NCI-H2196 treated with DMSO at 0.1 percent for 48 hours (cell line): ENCODE measurements around the gene PLIN1.

Source experiments
- DNase-seq: peaks from one replicate; lab custom pipeline; 2025; ENCODE audit not compliant: unreplicated experiment; lab: John Stamatoyannopoulos, UW

Gene PLIN1

DNA sequence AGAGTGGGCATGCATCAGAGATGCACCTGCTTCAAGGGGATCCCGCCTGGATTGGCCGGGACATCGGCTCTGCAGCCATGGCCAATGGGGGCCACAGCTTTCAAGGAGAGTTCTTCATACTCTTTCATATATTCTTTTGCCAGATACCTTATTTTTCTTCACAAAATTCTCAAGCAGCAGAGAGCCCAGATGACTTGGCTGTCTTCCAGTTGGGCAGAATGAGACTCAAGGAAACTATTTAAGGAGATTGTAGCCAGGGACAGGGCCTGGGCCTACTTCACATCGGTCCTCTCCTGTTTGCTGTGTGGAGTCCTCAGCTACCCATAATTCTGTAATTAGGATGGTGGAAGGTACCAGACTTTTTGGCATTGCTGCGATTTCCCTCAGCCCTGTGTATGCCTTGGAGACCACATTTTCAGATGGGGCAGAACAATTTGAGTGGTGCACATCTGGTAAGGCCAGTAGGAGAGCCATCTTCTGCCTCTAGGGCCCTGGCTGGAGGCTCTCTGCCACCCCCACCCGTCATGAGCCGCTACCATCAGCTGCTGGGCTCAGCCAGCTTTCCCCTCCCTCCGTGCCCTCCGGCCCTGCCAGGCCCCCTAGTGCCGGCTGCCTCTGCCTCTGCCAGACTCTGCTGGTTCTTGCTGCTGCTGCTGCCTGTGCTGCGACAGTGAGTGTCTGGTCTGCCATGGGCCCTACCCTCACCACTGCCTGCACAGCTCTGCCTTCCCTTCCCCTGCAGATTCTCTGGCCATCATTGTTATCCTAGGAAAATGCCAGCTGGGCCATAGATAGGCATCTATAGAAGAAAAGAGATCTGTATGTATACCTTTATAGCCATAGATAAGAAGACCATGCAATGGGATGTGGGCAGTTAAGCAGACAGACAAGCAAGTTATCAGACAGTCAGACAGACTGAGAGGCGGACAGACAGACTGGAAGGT is 6.7 kb downstream of the PLIN1 start:
- no peak for DNase-seq

DNA sequence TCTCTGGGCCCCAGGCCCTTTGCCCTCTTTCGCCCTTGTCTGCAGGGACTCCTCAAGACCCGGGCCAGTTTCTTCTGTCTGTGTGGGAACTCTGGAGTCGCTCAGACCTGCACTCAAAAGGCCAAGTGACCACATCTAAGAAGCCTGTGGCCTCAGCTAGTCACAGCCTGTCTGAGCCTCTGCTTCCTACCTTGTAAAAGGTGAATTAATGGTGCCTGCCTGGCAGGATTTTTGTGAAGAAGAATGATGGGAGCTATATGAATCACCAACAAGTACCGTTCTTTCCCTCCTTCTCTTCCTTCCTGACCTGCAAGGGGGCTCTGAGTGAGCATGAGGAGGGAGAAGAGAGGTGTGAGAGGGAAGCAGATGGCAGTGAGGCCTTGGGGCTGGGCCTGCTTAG is 7.5 kb downstream of the PLIN1 start:
- no peak for DNase-seq

DNA sequence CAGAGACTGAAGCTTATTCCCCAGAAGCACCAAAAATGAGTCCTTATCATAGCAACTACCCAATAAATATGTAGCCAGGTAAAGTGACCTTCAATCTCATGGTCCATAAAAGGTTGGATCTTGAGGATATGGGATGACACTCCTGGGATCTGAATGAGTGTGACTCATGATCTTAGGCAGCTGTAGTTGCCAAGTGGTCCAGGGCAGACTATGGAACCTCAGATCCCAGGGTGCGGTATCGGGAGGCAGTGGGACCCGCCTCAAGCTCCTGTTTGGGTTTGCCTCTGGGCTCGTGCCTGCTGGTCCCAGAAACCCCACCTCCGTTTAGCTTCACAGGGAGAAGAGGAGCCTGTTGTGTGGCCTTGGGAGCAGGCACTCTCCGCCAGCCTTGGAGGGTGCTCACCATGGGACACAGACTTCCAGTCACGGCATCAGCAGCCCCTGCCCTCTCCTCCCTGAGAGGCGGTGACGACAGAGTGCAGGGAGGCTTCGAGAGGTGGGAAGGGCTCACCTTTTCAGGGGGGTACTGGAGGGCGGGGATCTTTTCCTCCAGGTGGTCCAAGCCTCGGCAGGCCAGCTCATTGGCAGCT is 8.1 kb downstream of the PLIN1 start:
- no peak for DNase-seq

DNA sequence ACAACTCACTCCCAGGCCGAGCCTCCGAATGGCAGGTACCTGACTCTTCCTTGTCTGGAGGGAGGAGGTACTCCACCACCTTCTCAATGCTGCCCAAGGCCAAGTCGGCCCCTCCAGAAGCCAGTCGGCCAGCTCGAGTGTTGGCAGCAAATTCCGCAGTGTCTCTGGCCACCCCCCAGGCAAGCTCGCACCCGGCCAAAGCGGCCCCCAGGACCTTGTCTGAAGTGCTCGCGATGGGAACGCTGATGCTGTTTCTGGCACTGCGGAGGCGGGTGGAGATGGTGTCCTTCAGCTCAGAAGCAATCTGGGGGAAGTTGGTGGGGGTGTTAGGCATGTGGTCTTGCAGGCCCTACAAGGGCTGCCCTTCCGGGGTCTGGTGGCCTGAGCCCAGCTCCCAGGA is 9.2 kb downstream of the PLIN1 start:
- no peak for DNase-seq

DNA sequence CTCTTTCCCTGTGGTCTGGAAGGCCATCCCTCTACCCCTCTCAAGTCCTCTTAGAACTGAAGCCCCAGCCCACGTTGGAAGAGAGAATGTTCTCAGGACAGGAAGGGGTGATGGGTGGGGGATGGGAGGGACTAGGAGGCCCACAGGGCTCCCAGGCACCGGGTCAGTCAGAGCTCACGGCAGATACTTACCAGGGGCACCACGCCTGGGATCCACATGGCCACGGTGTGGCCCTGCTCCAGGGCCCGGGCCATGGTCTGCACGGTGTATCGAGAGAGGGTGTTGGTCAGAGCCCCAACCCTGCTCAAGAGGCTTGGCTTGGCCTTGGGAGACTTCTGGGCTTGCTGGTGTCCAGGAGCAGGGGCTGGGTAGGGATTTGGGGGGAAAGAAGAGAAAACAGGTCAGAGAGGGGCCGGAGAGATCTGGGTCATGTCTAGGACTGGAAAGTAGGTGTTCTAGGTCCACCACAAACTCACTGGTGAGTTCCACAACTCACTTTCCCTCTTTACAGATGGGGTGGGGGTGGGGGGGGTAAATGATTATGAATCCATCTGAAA is 9.8 kb downstream of the PLIN1 start:
- no peak for DNase-seq

DNA sequence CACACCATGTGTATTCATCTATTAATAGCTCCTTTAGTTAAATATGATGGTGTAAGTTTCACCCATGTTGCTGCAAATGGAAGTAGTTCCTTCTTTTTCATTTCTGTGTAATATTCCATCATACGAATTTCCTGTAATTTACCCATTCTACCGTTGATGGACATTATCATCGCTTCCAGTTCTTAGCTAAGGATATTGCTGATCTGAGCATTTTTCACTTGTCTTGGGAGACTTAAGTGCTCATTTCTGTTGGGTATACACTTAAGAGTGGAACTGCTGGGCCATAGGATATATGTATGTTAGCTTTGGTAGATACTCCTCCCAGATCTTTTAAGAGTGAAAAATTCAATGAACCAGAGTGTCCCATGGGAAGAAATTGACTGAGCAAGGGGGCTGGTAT is 11.0 kb downstream of the PLIN1 start:
- DNase-seq, result no peak

DNA sequence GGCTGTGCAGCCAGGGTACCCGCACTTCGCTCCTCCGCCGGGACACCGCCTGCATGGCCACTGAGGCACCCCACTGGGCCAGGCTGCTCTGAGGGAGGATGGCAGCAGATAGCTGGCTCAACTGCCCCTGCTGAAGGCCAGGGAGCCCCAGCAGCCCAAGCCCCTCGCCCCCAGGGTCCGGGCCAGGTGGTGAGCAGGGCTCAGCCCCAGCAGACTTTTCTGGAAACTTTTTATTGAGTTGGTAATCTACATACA is 11.5 kb downstream of the PLIN1 start:
- no peak for DNase-seq

DNA sequence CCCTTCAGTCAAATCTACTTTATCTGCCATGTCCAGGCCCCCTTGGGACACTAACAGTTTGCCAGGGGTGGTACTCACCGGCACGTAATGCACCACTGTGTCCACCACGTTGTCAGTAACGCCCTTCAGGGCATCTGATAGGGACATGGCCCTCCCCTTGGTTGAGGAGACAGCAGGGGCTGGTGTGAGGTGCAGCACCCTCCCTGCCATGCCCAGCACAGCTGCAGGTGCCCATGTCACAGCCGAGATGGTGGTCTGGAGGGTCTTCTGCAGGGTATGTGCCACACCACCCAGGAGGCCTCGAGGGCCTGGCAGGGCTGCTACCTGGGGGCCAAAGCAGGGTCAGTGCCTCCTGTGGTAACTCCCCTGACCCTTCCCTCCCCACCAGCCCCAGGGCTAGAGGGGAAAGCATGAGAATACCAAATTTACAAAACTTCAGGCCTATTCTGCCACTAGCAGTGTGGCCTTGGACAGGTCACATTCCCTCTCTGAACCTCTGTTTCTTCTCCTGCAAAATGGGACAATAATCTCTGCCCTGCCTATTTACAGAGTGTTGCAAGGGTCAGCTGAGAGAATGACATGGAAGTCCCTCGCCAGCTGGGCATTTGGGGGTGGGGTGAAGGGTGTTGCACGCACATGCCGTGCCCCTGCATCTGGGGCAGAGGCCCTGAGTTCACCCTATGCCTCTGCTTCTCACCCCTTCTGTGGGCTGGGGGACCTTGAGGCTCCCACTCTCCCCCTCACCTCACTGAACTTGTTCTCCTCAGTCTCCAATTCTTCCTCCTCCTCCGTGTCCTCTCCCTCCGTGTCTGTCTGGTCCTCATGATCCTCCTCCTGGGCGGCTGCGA is 12.1 kb downstream of the PLIN1 start:
- DNase-seq, result no peak

DNA sequence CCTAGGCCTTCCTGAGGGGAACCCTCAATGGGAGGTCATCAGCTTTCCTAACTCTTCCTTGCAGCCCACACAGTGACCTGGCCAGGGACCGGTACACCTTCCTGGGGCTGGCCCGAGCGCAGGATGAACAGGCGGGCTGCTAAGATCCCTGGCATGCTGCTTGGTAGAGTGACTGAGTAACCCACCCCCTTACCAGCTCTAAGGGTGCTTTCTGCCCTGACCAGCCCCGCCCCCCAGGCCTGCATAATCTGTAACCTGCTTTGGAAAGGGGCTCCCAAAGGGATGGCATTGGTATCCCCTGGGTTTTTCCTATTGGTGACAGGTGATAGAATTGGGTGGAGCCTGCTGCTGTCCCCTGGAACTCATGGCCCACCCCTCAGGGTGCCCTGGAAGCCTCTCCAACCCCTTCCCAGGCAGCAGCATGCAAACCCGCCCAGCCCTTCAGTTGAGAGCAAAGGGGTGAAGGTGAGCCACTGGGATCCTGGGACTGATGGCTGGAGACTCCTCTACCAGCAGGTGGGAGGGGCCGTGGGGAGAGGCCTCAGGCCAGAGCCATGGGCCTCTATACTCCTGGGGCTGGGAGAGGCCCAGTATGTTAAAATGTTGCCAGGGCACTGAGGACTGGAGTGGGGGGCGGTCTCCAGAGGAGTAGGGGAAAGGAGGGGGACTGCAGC is 12.8 kb downstream of the PLIN1 start:
- no peak for DNase-seq

DNA sequence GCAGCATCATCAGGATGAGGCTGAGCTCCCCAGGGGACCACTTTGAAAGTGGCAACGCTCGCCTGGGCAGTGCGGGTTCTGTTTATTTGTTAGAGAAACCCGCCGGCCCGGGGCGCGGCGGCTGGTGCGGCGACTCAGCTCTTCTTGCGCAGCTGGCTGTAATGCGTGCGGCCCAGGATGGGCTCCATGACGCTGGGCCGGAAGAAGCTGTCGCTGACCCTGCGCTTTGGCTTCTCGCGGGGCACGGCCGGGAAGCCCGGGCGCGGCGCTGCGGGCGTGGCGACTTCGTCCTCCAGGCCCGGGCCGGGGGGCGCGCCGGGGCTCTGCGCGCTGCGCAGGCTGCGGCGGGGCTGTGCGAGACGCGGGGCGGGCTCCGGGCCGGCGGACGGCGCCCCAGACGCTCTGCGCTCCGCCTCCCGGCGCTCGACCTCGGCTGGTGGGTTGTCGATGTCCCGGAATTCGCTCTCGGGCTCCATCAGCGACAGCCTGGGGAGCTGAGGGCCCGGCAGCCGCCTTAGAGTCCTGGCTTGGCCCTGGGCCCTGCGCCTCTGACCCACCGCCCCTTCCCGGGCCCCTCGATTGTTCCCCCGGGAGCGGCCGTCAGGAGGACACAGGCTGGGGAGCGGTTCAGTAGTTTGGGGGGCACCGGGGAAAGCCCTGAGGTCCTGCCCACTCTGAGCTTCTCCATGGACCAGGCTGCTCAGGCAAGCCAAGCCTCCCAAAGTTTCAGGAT is 13.6 kb downstream of the PLIN1 start:
- DNase-seq, result no peak

DNA sequence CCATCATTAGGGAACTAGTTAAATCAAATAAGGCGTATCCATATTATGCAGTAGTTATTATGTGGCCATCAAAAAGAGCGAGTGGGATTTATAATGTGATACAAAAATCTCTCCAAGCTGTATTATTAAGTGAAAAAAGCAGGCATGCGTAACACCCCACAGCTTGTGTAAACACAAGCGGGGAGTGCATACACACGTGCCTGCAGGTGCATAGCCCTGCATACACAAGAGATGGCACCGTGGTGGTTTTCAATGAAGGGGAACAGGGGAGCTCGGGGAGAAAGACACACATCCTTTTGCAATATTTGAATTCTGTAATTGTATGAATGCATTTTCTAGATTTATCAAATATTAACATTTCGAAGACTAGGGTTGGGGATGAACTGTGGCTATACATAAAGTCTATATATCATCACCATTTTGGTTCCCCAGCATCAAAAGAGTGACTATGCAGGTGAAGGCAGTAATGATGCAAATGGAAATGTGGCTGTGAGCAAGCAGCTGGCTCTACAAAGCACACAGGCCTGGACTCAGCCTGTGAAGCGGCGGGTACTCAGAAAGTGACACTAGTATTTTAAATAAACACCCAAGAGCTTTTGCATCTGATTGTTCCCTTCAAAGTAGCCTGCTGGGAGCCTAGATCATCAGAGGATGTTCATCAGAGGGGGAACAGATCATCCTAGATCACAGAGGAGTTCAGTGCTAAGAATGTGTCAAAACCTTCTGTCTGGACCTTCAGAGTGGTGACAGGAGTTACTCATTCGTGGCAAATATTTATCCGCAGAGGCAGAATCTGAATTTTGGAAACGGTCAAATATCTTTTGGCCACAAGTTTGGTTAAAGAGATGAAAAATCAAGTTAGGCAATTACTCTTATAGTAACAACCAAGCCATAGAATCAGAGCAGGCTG is 14.5 kb downstream of the PLIN1 start:
- DNase-seq, result no peak

DNA sequence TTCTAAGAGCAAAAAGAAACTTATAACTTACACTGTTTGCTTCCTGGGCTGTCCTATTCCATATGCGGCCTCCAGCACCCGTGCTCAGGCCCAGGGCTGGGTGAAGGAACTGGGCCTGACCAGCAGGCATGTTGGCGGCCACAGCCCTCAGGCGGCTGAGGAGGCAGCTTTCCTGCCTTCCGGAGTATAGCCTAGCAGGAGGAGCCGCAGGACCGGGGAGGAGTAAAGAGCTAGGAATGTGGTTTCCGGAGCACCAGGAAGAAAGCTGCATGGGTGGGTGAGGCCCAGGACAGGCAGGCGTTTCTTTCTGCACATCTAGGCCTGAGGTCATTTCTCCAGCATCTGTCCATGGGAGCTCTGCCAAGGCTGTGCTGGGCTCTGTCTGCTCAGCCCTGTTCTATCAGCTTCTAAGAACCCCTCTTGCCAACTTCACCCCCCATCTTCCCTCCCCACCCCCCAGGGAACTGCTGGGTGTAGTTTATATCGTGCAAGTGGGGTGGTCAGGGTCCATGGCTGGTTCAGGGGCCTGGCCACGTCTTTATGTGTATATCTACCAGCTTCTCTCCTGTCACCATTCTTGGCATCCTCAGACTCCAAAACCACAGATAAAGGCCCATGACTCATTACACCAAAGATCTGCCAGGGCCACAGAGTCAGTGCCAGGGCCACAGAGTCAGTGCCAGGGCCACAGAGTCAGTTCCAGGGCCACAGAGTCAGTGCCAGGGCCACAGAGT is 16.1 kb downstream of the PLIN1 start:
- DNase-seq, result no peak

DNA sequence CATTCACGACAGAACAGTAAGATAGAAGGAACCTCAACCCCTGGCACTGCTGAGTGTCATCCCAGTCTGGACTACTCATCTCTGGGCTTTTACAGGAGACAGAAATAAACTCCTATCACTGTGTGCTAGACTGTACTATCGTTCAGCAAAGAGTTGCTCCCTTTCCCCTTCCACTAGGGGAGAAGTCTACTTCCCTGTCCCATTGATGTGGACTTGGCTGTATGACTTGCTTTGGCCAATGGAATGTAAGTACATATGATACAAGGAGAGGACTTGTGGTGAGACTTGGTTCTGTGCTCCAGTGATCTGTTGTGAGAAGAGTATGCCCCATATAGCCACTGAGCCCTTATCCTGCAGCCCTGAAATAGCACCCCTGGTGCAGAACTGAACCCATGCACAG is 18.6 kb downstream of the PLIN1 start:
- DNase-seq, result no peak

DNA sequence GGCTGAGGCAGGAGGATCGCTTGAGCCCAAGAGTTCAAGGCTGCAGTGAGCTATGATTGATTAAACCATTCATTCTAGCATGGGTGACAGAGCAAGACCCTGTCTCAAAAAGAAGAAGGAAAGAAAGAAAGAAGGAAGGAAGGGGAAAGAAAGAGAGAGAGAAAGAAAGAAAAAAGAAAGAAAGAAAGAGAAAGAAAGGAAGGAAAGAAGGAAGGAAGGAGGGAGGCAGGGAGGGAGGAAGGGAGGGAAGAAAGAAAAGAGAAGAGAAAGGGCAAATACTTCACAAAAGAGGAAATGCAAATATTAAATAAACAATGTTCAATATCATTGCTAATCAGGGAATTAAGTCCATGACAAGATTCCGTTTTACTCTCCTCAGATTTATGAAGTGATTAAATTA is 19.9 kb downstream of the PLIN1 start:
- no peak for DNase-seq

DNA sequence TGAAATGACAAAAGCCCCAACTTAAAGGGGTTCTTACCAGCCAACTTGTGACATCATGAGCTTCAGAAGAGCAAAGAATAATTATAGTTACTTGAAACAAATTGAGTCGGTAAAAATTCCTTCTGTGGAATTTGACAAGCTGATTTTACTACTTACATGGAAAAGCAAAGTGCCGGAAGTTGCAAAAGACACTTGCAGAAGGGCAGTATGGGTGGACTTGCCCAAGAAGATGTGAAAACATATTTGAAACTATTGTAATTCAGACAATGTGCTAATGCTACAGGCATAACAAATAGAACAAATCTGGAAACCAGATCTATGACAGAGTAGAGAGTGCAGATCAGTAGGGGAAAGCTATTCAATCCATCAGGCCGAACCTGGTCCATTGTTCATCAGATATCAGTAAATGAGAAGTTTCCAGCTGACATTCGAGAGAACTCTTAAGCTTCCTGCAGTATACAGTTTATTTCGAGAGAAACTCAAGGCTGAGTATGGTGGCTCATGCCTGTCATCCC is 21.4 kb downstream of the PLIN1 start:
- no peak for DNase-seq

DNA sequence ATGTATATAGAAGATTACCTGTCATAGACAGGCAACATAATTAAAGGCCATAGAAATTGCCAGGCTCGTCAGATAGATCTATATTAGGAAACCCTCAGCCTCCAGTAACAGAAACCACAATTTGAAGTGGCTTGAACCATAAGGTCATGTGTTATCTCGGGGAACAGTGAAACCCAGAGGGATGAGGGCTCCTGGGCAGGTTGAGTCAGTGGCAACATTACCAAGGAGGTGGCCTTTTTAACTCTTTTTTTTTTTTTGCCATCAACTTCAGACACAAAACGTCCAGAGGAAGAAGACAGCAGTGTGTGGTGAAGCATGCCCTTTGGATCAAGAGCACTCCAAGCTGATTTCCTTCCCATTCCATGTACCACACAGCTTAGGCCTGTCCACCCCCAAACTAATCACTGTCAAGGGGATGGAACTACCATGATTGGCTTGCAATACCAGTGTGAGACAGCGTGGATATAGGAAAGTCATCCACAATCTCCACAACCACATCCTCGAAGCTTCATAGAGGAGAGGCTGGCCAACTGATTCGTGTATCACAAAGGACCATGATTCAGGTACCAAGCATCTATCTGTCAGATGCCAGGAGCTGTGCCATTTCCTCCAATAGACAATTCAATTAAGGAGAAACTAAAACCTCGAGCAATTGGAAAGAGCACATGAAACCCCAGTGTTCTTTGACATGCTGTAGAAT is 22.9 kb downstream of the PLIN1 start:
- DNase-seq, result no peak

DNA sequence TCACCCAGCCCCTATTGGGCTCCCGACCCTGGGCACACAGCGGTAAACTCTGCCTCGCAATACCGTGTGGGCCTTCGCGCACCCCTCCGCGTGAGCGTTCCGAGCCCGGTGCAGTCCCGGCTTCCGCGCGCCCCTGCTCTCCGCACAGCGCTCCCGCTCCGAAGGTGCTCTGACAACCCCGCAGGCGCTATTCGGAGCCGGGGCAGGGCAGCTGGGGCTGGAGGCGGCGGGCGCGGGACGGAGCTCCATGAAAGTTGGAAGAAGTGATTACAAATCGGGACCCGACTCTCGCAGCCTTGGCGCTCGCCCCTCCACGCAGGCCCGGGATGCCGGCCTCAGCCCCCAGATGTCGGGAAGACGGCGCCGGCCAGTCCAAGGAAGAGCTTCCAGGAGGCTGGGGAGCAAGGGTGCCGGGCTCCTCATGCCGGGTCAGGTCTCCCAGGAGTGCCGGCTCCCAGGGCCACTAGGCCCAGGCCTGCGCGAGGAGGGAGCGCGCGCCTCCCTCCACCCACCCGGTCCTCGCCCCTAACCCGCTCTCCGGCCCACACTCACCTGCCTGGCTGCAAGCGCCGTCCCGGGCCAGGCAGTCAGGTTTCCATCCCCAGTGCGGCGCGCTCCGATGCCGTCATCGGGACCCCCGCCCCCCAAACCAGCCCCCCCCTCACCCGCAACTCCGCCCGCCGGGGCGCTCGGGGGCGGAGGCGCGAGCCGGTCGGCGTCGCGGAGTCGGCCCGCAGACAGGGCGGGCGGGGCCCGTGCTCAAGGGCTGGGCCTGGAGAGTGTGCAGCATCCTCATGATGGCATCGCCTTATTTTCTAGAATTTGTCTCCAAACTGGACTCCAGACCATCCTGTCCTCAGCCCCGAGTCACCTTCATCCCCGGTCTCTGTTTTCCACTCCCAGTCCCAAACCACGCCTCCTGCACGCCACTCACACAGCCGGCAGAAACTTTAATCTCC is 24.0 kb downstream of the PLIN1 start, which contains the start of gene KIF7:
Gene KIF7, minus strand, starts transcription at position 621 of the 959 bp plus-strand sequence. CDS start 2,537 bp downstream, outside the sequence.
- DNase-seq, result no peak
